ENCODE data around the gene KRT6C.
"Not testable (repeated sequence)": the region's sequence is repeated elsewhere in the genome, so short reads cannot be mapped to it uniquely, and the experiment has no call there.

Gene KRT6C

GRCh38 chr12:52499806-52500560 is 26.4 kb upstream of the KRT6C start:
- DNase-seq = no peak

- DNase-seq = no peak
Measured at GRCh38 chr12:52498946-52499345, 25.3 kb upstream of the KRT6C start.

- DNase-seq = no peak
Measured at GRCh38 chr12:52497975-52498374, 24.4 kb upstream of the KRT6C start.

GRCh38 chr12:52496590-52497071 is 23.0 kb upstream of the KRT6C start:
- DNase-seq = peak; percentile 95

- DNase-seq = no peak
Measured at GRCh38 chr12:52496054-52496453, 22.4 kb upstream of the KRT6C start.

- peak; percentile 83 for DNase-seq
Measured at GRCh38 chr12:52495389-52495788, 21.8 kb upstream of the KRT6C start.

- no peak for DNase-seq
Measured at GRCh38 chr12:52494518-52494917, 20.9 kb upstream of the KRT6C start.

GRCh38 chr12:52494100-52494499 is 20.5 kb upstream of the KRT6C start:
- no peak for DNase-seq

- no peak for DNase-seq
Measured at GRCh38 chr12:52493172-52493571, 19.6 kb upstream of the KRT6C start, which contains the start of gene KRT6A. Gene KRT6A, minus strand, starts transcription at chr12:52493257. Its CDS starts 69 bp downstream, at chr12:52493188.

- not testable (repeated sequence) for DNase-seq
Measured at GRCh38 chr12:52492405-52492804, 18.8 kb upstream of the KRT6C start.

- DNase-seq = not testable (repeated sequence)
Measured at GRCh38 chr12:52491495-52491894, 17.9 kb upstream of the KRT6C start.

- no peak for DNase-seq
Measured at GRCh38 chr12:52488736-52489135, 15.1 kb upstream of the KRT6C start.

GRCh38 chr12:52487744-52488443 is 14.3 kb upstream of the KRT6C start:
- DNase-seq = not testable (repeated sequence)

- no peak for DNase-seq
Measured at GRCh38 chr12:52487211-52487610, 13.6 kb upstream of the KRT6C start.

GRCh38 chr12:52486166-52487105 is 12.8 kb upstream of the KRT6C start:
- no peak for DNase-seq

- no peak for DNase-seq
Measured at GRCh38 chr12:52480073-52480472, 6.5 kb upstream of the KRT6C start.

- no peak for DNase-seq
Measured at GRCh38 chr12:52477651-52478050, 4.0 kb upstream of the KRT6C start.

- DNase-seq = no peak
Measured at GRCh38 chr12:52474212-52474611, 607 bp upstream of the KRT6C start.

- no peak for DNase-seq
Measured at GRCh38 chr12:52469853-52470252, 3.8 kb downstream of the KRT6C start.

- no peak for DNase-seq
Measured at GRCh38 chr12:52464897-52465296, 8.7 kb downstream of the KRT6C start.

- DNase-seq = no peak
Measured at GRCh38 chr12:52461693-52462092, 11.9 kb downstream of the KRT6C start.

GRCh38 chr12:52458861-52459260 is 14.7 kb downstream of the KRT6C start:
- no peak for DNase-seq

GRCh38 chr12:52455821-52456220 is 17.8 kb downstream of the KRT6C start:
- no peak for DNase-seq
